ENCODE measurements around the gene GP1BB.
"Not testable (repeated sequence)": the region's sequence is repeated elsewhere in the genome, so short reads cannot be mapped to it uniquely, and the experiment has no call there.

Gene GP1BB

DNA sequence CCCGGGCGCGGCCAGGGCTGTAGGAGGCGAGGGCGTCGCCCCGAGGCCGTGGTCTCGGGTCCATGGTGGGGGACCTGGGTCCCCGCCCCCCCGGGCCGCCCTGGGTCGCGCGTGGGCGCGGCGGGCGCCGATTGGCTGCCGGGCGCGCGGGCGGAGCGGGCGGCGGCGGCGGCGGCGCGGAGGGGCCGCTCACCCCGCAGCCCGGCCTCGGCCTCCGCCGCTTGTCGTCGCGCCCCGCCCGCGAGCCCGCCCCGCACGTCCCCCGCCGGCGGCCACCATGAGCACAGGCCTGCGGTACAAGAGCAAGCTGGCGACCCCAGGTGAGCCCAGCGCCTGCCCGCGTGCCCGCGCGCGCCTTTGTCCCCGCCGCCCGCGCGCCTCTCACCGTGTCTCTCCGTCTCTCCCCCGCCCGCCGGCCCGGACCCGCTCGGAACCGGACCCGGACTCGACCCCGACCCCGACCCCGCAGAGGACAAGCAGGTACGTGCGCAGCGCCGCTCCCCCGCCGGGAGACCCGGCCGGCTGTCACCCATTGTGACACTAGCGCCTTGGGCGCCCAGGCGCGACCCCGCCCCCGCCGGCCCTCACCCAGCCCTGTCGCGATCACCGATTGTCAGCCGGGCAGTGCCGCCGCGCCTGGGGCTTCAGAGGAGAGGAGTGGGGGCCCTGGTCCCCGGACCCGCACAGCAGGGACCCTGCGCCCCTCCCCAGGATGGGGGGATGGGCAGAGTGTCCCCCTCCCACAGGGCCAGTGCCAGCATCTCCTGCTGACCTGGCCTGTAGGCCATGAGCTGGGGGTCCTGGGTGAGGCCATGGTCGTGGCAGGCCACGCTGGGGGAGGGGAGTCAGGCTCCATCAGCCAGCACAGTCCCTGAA, 8.8 kb upstream of the GP1BB start, which contains the start of gene SEPTIN5:
TSS of gene SEPTIN5 (plus strand) at position 192 of the 876 bp plus-strand sequence. CDS start at position 278, 86 bp downstream.
- DNase-seq: no peak

DNA sequence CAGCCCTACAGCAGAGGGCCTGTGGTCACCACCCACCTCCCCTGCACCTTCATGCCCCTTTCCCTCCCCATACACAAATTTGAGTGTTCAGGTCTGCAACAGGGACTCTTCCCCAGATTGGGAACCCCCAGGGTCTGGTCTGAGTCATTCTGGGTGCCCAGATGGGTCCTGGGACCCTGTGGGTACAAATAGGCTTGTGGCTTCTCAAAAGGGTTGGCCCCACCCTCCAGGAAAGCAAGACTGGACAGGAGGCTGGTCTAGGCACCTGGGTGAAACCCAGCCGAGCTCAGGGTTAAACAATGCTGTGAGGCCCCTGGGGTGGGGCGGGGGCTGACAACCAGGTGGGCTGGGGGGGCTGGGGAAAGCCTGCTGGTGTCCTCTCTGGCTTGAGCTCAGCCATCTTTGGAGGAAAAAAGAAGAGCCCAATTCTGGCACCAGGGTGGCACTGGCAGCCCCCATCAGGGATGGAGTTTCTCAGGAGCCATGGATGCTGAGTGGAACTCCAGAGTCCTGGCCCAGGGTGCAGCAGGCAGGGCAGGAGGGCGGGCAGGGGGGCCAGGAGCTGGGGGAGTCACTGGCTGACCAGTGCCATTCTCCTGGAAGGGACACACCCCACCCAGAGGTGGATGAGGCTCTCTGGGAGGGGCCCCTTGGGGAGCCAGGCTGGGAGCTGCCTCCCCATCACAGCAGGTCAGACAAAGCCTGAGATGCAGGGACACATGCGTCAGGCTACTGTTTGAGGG, 8.0 kb upstream of the GP1BB start:
- no peak for DNase-seq

DNA sequence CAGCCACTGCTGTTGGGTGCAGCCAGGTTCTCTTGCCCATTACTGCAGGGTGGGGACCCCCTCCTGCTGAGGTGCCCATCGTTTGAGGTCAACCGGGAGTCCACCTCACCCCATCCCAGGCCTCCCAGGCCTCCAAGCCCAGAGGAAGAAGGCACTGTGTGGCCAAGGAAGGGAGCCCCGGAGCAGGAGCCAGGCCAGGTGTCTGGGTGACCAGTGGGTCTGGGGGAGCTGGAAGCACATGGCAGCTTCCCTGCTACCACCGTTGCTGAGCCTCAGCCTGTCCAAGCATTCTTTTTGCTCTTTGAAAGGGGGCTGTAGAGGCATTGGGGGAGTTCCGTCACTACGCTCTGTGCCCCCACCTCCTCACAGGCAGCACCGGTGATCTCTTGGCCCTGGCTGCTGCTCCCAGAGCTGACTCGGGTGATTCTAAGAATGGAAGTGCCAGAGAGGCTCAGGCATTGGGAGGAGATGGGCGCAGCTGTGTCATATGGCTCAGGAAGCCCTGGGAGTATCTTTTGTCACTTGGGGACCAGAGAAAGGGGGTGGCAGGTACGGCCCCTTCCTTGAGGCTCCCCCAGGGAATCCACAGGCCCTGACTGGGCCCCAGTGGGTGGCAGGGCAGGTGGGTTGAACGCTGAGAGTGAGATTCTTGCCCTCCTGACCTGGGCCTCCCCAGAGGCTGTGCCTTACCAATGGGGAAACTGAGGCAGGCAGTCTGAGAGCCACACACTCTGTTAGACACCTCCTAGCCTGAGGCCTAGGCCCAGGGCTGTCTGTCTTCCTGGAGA, 7.1 kb upstream of the GP1BB start:
- no peak for DNase-seq

DNA sequence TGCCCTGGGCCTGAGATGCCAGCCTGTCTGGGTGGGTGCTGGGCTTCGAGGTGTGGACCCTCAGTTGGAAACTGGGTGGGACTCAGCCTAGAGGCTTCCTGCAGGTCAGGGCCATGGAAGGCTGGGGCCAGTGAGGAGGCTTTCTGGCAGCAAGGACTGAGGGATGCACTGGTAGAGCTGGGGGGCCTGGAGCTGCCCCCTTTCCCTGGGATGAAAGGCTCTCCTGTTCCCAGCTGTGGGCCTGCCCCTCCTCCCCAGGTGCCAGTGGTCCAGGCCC, 6.6 kb upstream of the GP1BB start:
- no peak for DNase-seq

DNA sequence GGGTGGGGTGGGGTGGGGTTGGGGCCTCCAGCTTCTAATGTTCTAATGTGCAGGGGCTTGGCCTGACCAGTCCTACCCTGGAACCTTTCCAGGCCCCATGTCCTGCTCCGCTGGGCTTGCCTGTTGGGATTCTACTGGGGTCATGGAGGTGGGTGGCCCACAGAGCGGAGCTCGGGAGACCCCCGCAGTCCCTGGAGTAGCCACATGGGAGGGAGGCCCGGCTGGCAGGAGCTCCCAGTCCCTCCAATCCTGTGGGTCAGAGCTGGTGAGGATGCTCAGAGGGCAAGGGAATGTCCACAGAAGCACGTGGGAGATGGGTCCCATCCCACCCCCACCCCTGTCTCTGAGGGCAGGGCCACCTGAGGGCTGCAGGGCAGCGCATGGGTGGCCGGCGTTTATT, 6.2 kb upstream of the GP1BB start:
- DNase-seq: no peak

DNA sequence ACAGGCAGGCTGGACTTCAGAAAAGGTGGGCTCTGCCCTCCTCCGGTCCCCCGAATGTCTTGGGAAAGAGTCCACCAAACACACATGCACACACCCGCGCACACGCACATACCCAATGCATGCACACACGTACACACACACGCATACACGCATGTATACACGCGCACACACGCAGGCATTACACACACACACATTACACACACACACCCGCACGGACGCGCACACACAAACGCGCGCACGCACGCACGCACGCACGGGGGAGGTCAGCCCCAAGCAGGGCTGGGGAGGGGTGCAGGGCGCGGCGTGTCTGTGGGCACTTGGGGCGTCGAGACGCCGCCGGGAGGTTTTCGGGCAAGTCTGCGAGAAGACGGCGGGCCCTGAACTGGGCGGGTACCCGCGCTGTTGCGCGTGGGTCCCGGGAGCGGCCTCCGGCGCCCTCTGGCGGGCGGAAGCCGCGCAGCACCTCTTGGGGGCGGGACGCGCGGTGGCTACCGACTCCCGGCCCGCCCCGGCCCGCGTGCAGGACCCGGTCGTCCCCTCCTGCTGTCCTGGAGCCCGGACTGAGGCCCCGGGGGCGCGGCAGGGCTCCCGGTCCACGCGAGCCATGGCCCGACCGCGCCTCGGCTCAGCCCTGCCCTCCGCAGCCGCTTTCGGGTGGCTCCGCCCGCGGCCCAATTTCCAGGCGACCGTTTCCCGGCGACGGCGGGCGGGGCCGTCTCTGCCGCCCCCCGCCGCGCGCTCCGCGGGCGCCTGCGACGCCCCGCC, 5.5 kb upstream of the GP1BB start:
- peak; percentile 36 for DNase-seq

DNA sequence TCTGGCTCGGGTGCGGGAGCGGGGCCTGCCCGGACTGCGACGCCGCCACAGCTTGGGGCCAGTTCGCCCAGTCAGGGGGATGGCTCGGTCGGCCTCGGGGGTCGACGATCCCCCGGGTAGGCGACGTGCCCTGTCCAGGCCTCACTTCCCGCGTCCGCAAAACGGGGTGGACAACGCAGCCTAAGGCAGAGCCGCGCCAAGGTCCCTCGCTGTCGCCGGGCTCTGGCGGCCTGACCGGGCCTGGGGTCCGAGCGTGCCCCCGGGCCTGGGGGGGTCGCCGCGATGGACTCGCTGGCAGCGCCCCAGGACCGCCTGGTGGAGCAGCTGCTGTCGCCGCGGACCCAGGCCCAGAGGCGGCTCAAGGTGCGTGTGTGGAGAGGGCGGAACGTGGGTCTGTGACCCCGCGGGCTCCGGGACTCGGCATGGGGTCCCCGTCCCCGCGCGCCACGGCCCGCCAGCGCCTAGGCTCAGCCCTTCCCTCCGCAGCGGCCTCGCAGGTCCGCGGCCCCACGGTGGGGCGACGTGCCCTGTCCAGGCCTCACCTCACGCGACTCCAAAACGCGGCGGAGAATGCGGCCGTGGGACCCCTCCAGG, 4.8 kb upstream of the GP1BB start:
- DNase-seq: no peak

DNA sequence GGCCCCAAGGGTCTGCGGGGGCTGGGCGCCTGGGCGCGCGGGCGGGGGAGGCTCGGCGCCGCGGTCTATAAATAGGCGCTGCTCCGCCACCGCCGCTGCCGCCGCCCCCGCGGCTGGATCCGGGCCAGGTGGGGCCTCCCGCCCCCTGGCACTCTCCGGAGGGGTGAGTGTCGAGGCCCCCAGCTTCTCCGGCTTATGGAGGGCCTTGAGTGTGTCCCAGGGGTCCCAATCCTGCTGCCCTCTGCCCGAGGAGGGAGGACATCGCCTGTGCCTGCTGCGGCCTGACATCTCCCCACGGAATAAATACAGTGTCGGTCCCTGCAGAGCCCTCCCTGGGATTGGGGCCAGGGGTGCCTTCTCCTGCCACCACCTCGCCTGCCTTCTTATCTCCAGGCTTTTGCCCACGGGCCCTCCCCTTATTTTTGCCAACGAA, 4.3 kb upstream of the GP1BB start:
- DNase-seq: no peak

DNA sequence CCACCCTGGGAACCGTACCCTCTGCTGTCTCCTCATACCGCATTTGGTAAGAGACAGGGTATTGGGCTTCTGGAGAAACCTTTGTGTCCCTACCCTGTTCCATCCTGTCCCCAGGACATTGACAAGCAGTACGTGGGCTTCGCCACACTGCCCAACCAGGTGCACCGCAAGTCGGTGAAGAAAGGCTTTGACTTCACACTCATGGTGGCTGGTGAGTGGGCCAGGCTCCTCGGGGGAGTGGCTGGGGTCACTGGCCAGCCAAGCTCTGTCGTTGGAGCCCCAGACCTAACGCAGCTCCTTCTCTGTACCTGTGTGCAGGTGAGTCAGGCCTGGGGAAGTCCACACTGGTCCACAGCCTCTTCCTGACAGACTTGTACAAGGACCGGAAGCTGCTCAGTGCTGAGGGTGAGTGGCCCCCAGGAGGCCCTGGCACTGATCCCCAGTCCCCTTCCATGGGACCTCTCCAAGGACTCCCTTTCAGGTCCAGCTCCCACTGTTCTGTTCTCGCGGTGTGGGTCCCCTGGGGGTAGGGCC, 3.8 kb upstream of the GP1BB start:
- no peak for DNase-seq

DNA sequence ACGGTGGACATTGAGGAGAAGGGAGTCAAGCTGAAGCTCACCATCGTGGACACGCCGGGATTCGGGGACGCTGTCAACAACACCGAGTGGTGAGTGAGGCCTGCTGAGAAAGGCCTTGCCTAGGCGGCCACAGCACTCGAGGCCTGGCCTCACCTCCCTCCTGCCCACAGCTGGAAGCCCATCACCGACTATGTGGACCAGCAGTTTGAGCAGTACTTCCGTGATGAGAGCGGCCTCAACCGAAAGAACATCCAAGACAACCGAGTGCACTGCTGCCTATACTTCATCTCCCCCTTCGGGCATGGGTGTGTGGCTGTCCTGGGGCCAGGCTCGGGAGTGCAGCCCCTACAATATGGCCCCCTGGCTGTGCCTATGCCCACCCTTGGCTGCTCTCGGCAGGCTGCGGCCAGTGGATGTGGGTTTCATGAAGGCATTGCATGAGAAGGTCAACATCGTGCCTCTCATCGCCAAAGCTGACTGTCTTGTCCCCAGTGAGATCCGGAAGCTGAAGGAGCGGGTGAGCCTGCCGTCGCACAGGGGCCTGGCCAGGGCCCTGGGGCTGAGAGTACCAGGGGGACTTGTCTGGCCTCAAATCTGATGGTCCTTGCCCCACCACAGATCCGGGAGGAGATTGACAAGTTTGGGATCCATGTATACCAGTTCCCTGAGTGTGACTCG, 3.0 kb upstream of the GP1BB start:
- DNase-seq: no peak

DNA sequence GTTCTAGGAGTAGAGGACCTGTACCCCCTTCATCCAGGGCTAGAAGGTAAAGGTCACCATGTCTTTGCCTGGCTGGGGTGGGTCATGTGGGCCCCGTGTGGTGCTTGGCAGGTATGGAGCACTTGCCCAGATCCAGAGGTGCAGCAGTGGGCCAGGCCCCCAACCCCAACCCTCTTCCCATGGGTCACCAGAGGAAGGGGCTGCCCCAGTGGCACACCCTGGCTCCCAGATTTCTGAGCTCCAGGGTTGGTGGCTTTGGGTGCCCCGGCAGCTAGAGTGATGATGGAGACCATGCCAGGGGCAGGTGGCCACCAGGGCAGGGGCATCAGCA, 2.4 kb upstream of the GP1BB start:
- DNase-seq: no peak

DNA sequence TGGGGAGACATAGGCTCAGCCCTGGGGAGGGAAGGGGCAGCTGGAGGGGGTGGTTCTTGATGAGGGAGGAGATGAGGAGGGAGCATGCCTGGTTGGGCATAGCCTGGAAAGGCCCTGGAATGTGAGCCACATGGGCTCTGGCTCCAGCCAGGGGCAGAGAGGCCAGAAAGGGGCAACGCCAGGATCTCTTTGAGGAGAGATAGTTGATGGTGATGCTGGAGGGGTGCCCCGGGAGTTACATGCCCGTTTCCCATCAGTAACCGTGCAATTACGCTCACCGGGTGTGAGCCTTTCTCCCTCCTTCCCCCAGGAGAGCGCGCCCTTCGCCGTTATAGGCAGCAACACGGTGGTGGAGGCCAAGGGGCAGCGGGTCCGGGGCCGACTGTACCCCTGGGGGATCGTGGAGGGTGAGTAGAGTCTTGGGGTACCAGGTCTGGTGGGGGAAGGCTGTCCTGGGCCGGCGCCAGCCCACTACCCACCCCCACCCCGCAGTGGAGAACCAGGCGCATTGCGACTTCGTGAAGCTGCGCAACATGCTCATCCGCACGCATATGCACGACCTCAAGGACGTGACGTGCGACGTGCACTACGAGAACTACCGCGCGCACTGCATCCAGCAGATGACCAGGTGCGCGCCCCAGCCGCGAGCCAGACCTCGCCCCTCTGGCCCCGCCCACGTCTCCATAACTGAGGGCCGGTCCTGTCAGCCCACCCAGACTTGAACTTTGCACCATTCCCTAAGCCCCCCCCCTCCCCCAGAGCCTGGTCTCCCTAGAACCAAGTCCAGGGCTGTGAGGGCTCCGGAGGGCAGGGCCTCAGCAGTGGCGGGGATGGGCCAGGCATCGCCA, 1.8 kb upstream of the GP1BB start:
- no peak for DNase-seq

DNA sequence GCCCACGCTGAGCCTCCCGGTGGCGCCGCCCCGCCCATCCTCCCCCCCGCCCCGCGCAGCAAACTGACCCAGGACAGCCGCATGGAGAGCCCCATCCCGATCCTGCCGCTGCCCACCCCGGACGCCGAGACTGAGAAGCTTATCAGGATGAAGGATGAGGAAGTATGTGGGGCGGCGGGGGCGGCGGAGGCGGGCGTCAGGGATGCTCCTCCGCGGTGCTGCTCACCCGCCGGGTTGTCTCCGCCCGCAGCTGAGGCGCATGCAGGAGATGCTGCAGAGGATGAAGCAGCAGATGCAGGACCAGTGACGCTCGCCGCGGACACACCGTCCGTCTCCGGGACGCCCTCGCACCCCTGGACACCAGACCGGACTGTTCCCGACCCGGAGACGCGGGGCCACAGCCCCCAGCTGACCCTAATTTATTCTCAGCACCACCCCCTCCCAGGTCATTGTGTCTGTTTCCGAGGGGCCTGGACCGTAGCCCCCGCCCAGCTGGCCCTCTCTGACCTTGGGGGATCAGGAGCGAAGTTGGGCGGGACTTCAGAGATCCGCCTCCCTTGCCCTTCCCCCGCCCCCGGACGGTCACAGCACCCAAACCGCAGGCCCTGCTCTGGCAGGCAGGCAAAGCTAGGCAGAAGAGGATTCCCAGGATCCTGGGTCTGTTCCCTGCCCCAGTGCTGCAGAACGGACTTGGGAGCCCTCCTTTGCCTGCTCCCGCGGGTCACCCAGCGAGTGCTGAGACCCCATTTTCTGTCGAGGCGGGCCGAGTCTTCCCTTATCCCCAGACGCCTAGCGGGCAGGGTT, 959 bp upstream of the GP1BB start:
- no peak for DNase-seq

DNA sequence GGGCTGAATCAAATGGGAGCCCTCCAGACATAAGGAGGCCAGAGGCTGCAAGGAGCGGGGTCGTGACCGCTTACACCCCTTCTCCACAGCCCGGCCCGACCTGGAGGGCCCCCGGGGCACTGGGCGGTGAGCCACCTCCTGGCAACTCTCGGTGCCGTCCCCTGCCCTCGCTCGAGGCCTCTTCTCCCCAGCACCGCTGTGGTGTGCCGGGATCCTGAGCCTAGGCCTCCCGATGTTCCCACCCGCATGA, 432 bp upstream of the GP1BB start:
- no peak for DNase-seq

DNA sequence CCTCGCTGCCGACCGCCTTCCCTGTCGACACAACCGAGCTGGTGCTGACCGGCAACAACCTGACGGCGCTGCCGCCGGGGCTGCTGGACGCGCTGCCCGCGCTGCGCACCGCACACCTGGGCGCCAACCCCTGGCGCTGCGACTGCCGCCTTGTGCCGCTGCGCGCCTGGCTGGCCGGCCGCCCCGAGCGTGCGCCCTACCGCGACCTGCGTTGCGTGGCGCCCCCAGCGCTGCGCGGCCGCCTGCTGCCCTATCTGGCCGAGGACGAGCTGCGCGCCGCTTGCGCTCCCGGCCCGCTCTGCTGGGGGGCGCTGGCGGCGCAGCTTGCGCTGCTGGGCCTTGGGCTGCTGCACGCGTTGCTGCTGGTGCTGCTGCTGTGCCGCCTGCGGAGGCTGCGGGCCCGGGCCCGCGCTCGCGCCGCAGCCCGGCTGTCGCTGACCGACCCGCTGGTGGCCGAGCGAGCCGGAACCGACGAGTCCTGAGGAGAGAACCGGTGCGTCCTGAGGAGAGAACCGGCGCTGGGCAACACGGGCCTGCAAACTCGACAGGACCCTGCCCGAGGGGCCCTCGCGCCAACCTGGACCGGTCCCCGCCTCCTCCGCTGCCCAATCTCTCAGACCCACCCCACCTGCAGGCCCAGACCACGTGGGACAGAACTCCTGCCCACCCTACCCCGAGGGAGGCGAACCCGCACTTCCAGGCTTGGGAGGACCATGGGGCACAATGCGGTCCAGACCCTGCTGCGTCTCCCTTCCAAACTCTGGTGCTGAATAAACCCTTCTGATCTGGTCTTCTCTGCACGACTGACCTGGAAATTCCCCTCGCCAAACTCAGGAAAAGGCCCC, 866 bp downstream of the GP1BB start:
- DNase-seq: no peak

DNA sequence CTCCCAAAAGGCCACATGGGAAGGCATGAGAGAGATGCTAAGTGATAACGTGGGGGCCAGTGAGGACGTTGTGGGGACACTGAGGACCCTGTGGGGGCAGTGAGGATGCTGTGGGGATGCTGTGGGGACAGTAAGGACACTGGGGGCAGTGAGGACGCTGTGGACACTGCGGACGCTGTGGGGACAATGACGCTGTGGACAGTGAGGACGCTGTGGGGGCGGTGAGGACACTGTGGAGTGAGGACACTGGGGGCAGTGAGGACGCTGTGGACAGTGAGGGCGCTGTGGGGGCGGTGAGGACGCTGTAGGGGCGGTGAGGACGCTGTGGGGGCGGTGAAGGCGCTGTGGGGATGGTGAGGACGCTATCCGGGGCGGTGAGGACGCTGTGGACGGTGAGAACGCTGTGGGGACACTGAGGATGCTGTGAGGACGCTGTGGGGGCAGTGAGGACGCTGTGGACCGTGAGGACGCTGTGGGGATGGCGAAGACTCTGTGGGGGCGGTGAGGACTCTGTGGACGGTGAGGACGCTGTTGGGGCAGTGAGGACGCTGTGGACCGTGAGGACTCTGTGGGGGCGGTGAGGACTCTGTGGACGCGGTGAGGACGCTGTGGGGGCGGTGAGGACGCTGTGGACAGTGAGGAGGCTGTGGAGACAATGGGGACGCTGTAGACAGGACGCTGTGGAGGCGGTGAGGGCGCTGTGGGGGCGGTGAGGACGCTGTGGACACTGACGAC, 1.8 kb downstream of the GP1BB start:
- no peak for DNase-seq

DNA sequence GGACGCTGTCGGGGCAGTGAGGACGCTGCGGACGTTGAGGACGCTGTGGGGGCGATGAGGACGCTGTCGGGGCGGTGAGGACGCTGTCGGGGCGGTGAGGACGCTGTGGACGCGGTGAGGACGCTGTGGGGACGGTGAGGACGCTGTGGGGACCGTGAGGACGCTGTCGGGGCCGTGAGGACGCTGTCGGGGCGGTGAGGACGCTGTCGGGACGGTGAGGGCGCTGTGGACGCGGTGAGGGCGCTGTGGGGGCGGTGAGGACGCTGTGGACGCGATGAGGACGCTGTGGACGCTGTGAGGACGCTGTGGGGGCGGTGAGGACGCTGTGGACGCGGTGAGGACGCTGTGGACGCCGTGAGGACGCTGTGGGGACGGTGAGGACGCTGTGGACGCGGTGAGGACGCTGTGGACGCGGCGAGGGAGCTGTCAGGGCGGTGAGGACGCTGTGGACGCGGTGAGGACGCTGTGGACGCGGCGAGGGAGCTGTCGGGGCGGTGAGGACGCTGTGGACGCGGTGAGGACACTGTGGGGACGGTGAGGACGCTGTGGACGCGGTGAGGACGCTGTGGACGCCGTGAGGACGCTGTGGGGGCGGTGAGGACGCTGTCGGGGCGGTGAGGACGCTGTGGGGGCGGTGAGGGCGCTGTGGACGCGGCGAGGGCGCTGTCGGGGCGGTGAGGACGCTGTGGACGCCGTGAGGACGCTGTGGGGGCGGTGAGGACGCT, 2.9 kb downstream of the GP1BB start:
- DNase-seq: not testable (repeated sequence)
